Activated CD8-positive, alpha-beta T cell treated with anti-CD3 and anti-CD28 coated beads for 36 hours (primary cell): ENCODE results near the gene BAHD1. TPM values are rescaled to one million over a fixed set of nuclear protein-coding genes. Genes with fewer than 3 reads are reported as not detected.

Source experiments
- ATAC-seq: fragments of 200-7000 bp; cut with Tn5 transposase; one replicate; pipeline ENCODE4 v1.10.0; 2021; ENCODE audit warnings: mild to moderate bottlenecking, moderate library complexity
- CTCF ChIA-PET: fragments of 350-600 bp; sonication (Branson Sonifier 250); formaldehyde crosslinking; loops from one replicate; lab custom pipeline; 2021; ENCODE audit warnings: antibody characterized with exemption; lab: Charles Lee
- POLR2A ChIA-PET: fragments of 350-600 bp; sonication (Branson Sonifier 250); formaldehyde crosslinking; loops from one replicate; lab custom pipeline; 2021; ENCODE audit warnings: antibody characterized with exemption; lab: Charles Lee
- DNase-seq: peaks from one replicate; pipeline ENCODE4 v3.0.0-alpha.2; 2020
- H3K27ac Mint-ChIP-seq: one replicate; pipeline ENCODE4 v1.8.0; 2021; ENCODE audit warnings: mild to moderate bottlenecking, mixed read lengths
- H3K27me3 Mint-ChIP-seq: one replicate; pipeline ENCODE4 v1.8.0; 2021; ENCODE audit warnings: mixed read lengths
- H3K36me3 Mint-ChIP-seq: one replicate; pipeline ENCODE4 v1.8.0; 2021; ENCODE audit warnings: low read depth, mixed read lengths
- H3K4me1 Mint-ChIP-seq: one replicate; pipeline ENCODE4 v1.8.0; 2021; ENCODE audit warnings: low read depth, mixed read lengths
- H3K4me3 Mint-ChIP-seq: one replicate; pipeline ENCODE4 v1.8.0; 2021; ENCODE audit warnings: mild to moderate bottlenecking, moderate library complexity, mixed read lengths
- H3K9me3 Mint-ChIP-seq: one replicate; pipeline ENCODE4 v1.8.0; 2021; ENCODE audit warnings: mixed read lengths
- intact Hi-C: fragments of 100-400 bp; cut with micrococcal nuclease; formaldehyde crosslinking; loops from one replicate; pipeline ENCODE4 v1.10.0; 2022
- total RNA-seq, 2 experiments: library from RNA; stranded (reverse); gene quantifications; one replicate each; pipeline ENCODE4 v1.2.3, GENCODE V29; 2021
- TF ChIP-seq, protein P1 (sequence below): fragments of 200-600 bp; IDR thresholded peaks from one replicate; pipeline ENCODE4 v1.8.0; 2022; ENCODE audit warnings: antibody characterized with exemption, mild to moderate bottlenecking

Gene BAHD1
- total RNA-seq, 2 experiments from 2014 or later: 14.7 to 17.6 TPM

- DNase-seq (peak; percentile 52), ATAC-seq (peak; percentile 48)
Observed at GRCh38 chr15:40511093-40511471, 70.3 kb downstream of the BAHD1 start.

GRCh38 chr15:40511472-40512133 is 70.8 kb downstream of the BAHD1 start:
- no peaks in the 10 kb centered on the region for H3K36me3 Mint-ChIP-seq
- peaks cover 53% of the 10 kb centered on the region for H3K27me3 Mint-ChIP-seq
- peak overlapping the region; percentile 67 for H3K4me3 Mint-ChIP-seq
- H3K4me1 Mint-ChIP-seq: peaks cover 19% of the 10 kb centered on the region
- POLR2A ChIA-PET: no interaction called here
- TF ChIP-seq, protein P1, sequence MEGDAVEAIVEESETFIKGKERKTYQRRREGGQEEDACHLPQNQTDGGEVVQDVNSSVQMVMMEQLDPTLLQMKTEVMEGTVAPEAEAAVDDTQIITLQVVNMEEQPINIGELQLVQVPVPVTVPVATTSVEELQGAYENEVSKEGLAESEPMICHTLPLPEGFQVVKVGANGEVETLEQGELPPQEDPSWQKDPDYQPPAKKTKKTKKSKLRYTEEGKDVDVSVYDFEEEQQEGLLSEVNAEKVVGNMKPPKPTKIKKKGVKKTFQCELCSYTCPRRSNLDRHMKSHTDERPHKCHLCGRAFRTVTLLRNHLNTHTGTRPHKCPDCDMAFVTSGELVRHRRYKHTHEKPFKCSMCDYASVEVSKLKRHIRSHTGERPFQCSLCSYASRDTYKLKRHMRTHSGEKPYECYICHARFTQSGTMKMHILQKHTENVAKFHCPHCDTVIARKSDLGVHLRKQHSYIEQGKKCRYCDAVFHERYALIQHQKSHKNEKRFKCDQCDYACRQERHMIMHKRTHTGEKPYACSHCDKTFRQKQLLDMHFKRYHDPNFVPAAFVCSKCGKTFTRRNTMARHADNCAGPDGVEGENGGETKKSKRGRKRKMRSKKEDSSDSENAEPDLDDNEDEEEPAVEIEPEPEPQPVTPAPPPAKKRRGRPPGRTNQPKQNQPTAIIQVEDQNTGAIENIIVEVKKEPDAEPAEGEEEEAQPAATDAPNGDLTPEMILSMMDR: no peak
- CTCF ChIA-PET: no interaction called here
- DNase-seq (peak; percentile 11), ATAC-seq (peak; percentile 41)
- intact Hi-C loops: no loop called here
- H3K27ac Mint-ChIP-seq: no peak overlapping the region
- H3K9me3 Mint-ChIP-seq: no peaks in the 10 kb centered on the region

More at GRCh38 chr15:40511093-40511471, 70.3 kb downstream of the BAHD1 start:
- TF ChIP-seq, protein P1: no peak
- peak overlapping the region; percentile 67 for H3K4me3 Mint-ChIP-seq
- H3K27me3 Mint-ChIP-seq: peaks cover 58% of the 10 kb centered on the region
- POLR2A ChIA-PET: no interaction called here
- H3K36me3 Mint-ChIP-seq: no peaks in the 10 kb centered on the region
- no peaks in the 10 kb centered on the region for H3K9me3 Mint-ChIP-seq
- no peak overlapping the region for H3K27ac Mint-ChIP-seq
- CTCF ChIA-PET: no interaction called here
- intact Hi-C loops: no loop called here
- peaks cover 22% of the 10 kb centered on the region for H3K4me1 Mint-ChIP-seq

GRCh38 chr15:40512440-40512839 is 71.7 kb downstream of the BAHD1 start:
- Mint-ChIP-seq H3K27ac (no peak overlapping the region), H3K27me3 (peaks cover 48% of the 10 kb centered on the region), H3K36me3 (no peaks in the 10 kb centered on the region), H3K9me3 (no peaks in the 10 kb centered on the region), H3K4me3 (peak overlapping the region; percentile 67), H3K4me1 (peaks cover 11% of the 10 kb centered on the region)
- CTCF ChIA-PET: interaction anchor here (1.0 to 1.4 kb wide), 2 partner anchors 11 to 90 kb away, joined by 3 read pairs; no protein-coding TSS in a partner anchor
- intact Hi-C loops: no loop called here
- TF ChIP-seq, protein P1: no peak
- no peak for DNase-seq
- ATAC-seq: no peak
- POLR2A ChIA-PET: no interaction called here

DNA sequence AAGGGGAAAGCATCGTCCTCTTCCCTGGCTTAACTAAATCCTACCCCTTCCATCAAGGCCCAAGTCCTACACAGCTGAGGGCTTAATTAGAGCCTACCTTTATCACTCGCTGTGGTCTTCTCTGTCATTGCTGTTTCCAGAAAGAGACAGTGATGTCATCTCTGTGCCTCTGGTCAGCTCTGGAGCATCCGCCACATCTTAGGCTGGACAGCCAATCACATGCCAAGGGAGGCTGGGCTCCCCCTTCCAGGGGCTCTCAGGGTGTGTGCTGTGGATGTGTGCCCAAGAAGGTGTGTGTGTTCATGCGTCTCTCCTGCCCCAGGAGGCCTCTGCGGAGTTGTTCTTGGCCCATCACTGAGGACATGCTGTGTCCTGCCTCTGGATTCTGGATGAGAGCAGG is 72.9 kb downstream of the BAHD1 start:
- TF ChIP-seq, protein P1: no peak
- CTCF ChIA-PET: interaction anchor here (1.4 kb wide), 1 partner anchor 92 kb away, joined by 3 read pairs; no protein-coding TSS in a partner anchor
- H3K4me3 Mint-ChIP-seq: no peak overlapping the region
- DNase-seq: no peak
- peaks cover 9% of the 10 kb centered on the region for H3K4me1 Mint-ChIP-seq
- no peak overlapping the region for H3K27ac Mint-ChIP-seq
- intact Hi-C loops: no loop called here
- no peak for ATAC-seq
- no peaks in the 10 kb centered on the region for H3K9me3 Mint-ChIP-seq
- POLR2A ChIA-PET: no interaction called here
- no peaks in the 10 kb centered on the region for H3K36me3 Mint-ChIP-seq
- H3K27me3 Mint-ChIP-seq: peaks cover 39% of the 10 kb centered on the region

DNA sequence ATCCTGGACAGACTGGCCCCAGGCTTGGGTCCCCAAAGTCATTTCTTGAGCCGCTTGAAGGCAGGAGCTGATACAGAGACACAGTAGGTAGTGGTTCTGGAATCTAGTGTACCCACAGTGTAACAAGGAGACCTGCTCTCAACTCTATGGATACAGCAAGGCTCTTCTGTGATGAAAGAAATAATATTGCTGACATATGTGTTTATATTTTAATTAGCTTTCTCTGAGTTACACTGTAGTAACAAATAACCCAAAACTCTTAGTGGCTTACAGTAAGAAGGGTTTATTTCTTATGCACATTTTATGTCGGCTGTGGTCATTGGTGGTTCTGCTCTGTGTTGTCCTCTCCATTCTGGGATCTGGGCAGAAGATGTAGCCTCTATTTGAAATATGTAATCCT is 75.6 kb downstream of the BAHD1 start:
- CTCF ChIA-PET: no interaction called here
- TF ChIP-seq, protein P1: no peak
- no peaks in the 10 kb centered on the region for H3K36me3 Mint-ChIP-seq
- POLR2A ChIA-PET: no interaction called here
- peaks cover 9% of the 10 kb centered on the region for H3K4me1 Mint-ChIP-seq
- no peak overlapping the region for H3K4me3 Mint-ChIP-seq
- intact Hi-C loops: no loop called here
- no peaks in the 10 kb centered on the region for H3K9me3 Mint-ChIP-seq
- DNase-seq (no peak), ATAC-seq (no peak)
- H3K27me3 Mint-ChIP-seq: peaks cover 25% of the 10 kb centered on the region
- H3K27ac Mint-ChIP-seq: no peak overlapping the region

Other genes starting within 250 kb of the BAHD1 start
- under 1 TPM; 0.67 to 0.83 TPM for gene PAK6, start 201.9 kb upstream of the BAHD1 start, total RNA-seq
- not detected for gene ANKRD63, start 157.9 kb upstream of the BAHD1 start, total RNA-seq
- gene PLCB2, start 133.0 kb upstream of the BAHD1 start, total RNA-seq: 10 to 100 TPM; 44.6 to 58.8 TPM
- gene INAFM2, start 117.3 kb upstream of the BAHD1 start, total RNA-seq: 10 to 100 TPM; 15.0 to 16.9 TPM
- 1 to 10 TPM; 1.4 to 2.3 TPM for gene CCDC9B, start 100.0 kb upstream of the BAHD1 start, total RNA-seq
- not detected for gene PHGR1, start 89.9 kb upstream of the BAHD1 start, total RNA-seq
- under 1 TPM; 0.09 to 0.20 TPM for gene DISP2, start 82.7 kb upstream of the BAHD1 start, total RNA-seq
- gene KNSTRN, start 58.2 kb upstream of the BAHD1 start, total RNA-seq: 10 to 100 TPM; 54.2 to 55.0 TPM
- gene IVD, start 35.2 kb upstream of the BAHD1 start, total RNA-seq: 10 to 100 TPM; 56.9 to 65.0 TPM
- gene CHST14, start 30.0 kb downstream of the BAHD1 start, total RNA-seq: 1 to 10 TPM; 4.3 to 5.1 TPM
- gene CCDC32, start 124.1 kb downstream of the BAHD1 start, total RNA-seq: 10 to 100 TPM; 21.3 to 22.0 TPM
- gene RPUSD2, start 128.3 kb downstream of the BAHD1 start, total RNA-seq: 10 to 100 TPM; 17.2 to 19.0 TPM
- gene KNL1, start 153.3 kb downstream of the BAHD1 start, total RNA-seq: 10 to 100 TPM; 20.9 to 22.8 TPM